Smooth muscle cell (in vitro differentiated cells): ENCODE results near the gene NIN. TPM values are rescaled to one million over a fixed set of nuclear protein-coding genes. Genes with fewer than 3 reads are reported as not detected.

Source experiments
- DNase-seq: peaks from one replicate; lab custom pipeline; 2025; ENCODE audit not compliant: unreplicated experiment; lab: John Stamatoyannopoulos, UW
- H2AFZ ChIP-seq: fragments of 200-600 bp; sonication (generic); 2 replicates; pipeline ENCODE4 v1.6.0; 2016; ENCODE audit warnings: antibody characterized with exemption, low read depth, mild to moderate bottlenecking
- H3F3A ChIP-seq: fragments of 200-600 bp; sonication (generic); 2 replicates; pipeline ENCODE4 v1.6.0; 2017; ENCODE audit warnings: antibody characterized with exemption, low read depth
- H3K27ac ChIP-seq: fragments of 200-600 bp; sonication (generic); 2 replicates; pipeline ENCODE4 v1.5.1; 2016; ENCODE audit warnings: low read depth, mild to moderate bottlenecking
- H3K27me3 ChIP-seq: fragments of 200-600 bp; sonication (generic); 2 replicates; pipeline ENCODE4 v1.6.1; 2016; ENCODE audit warnings: low read depth, mild to moderate bottlenecking
- H3K36me3 ChIP-seq: fragments of 200-600 bp; sonication (generic); 2 replicates; pipeline ENCODE4 v1.5.1; 2016; ENCODE audit warnings: low read depth
- H3K4me1 ChIP-seq: fragments of 200-600 bp; sonication (generic); 2 replicates; pipeline ENCODE4 v1.5.1; 2016; ENCODE audit warnings: low read depth
- H3K4me2 ChIP-seq: fragments of 200-600 bp; sonication (generic); 2 replicates; pipeline ENCODE4 v1.6.0; 2016; ENCODE audit warnings: mild to moderate bottlenecking
- H3K4me3 ChIP-seq: fragments of 200-600 bp; sonication (generic); 2 replicates; pipeline ENCODE4 v1.5.1; 2016; ENCODE audit warnings: mild to moderate bottlenecking
- H3K79me2 ChIP-seq: fragments of 200-600 bp; sonication (generic); 2 replicates; pipeline ENCODE4 v1.6.0; 2016; ENCODE audit warnings: low read depth, mild to moderate bottlenecking
- H3K9ac ChIP-seq: fragments of 200-600 bp; sonication (generic); 2 replicates; pipeline ENCODE4 v1.6.0; 2016; ENCODE audit warnings: low read depth
- H3K9me3 ChIP-seq: fragments of 200-600 bp; sonication (generic); replicated peaks from 2 replicates; pipeline ENCODE4 v1.5.1; 2016; ENCODE audit warnings: low read depth
- H4K20me1 ChIP-seq: fragments of 200-600 bp; sonication (generic); 2 replicates; pipeline ENCODE4 v1.6.0; 2016; ENCODE audit warnings: low read depth
- WGBS: methylation state at CpG from one replicate; pipeline ENCODE4 v1.1.7; 2016; ENCODE audit warnings: low lambda C conversion rate; 5-methylcytosine and 5-hydroxymethylcytosine counted together
- polyA plus RNA-seq: library from polyadenylated mRNA; unstranded; fragments of >200 nt; fragmentation: Nextera tagmentation; extraction: Ambion mirVana; gene quantifications from 2 replicates; pipeline ENCODE4 v1.2.1, GENCODE V29; 2016
- total RNA-seq: library from RNA; depleted of rRNA; stranded (reverse); fragments of >200 nt; gene quantifications from 2 replicates; pipeline ENCODE4 v1.2.3, GENCODE V29; 2014
- TF ChIP-seq, protein P1 (sequence below): fragments of 200-600 bp; sonication (generic); IDR thresholded peaks from 2 replicates; pipeline ENCODE4 v1.5.1; 2017; ENCODE audit warnings: borderline replicate concordance, mild to moderate bottlenecking, antibody characterized with exemption; ENCODE audit not compliant: insufficient read depth, poor library complexity, severe bottlenecking

Gene NIN
- total and polyA plus RNA-seq, 2 experiments from 2014 or later, result 7.5 to 14.9 TPM

DNA sequence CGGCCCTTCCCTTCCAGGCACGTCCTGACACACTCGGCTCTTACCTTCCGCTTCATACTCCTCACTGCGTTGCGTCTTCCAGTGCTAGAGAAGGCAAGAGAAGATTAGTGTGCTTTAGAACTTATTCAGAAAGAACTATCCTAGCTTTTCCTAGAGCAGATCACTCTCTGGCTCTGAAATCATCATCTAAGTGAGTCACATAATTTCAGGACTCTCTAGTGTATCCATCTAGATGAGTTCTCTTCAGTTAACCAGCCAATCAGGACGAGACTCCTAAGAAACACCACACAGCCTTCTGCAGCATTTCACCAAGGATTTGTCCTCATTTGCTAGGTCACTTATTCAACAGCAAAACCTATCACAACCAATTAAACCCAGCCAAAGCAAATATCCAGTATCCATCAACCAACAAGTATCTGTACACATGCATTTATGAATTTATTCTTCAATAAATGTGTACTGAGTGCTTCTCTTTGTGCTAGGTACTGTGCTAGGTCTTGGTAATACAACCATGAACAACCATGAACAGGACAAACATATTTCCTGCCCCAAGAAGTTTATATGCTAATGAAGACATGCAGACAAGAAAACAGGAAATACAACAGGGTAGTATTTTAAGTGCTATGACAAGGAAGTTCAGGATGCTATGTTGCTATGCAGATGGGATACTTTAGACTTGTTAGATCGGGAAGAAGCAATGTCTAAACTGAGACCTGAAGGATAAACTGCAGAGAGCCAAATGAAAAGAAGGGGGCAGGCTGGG, 52.1 kb downstream of the NIN start:
- Histone ChIP-seq H3F3A (no peaks in the 10 kb centered on the region), H2AFZ (no peak overlapping the region), H3K27ac (no peak overlapping the region), H3K79me2 (no peaks in the 10 kb centered on the region), H3K27me3 (no peaks in the 10 kb centered on the region), H4K20me1 (no peaks in the 10 kb centered on the region), H3K4me2 (no peak overlapping the region), H3K9ac (no peak overlapping the region), H3K4me3 (no peak overlapping the region), H3K4me1 (peaks cover 5% of the 10 kb centered on the region), H3K36me3 (no peaks in the 10 kb centered on the region), H3K9me3 (no peaks in the 10 kb centered on the region)
- DNase-seq, result no peak
- TF ChIP-seq, protein P1, sequence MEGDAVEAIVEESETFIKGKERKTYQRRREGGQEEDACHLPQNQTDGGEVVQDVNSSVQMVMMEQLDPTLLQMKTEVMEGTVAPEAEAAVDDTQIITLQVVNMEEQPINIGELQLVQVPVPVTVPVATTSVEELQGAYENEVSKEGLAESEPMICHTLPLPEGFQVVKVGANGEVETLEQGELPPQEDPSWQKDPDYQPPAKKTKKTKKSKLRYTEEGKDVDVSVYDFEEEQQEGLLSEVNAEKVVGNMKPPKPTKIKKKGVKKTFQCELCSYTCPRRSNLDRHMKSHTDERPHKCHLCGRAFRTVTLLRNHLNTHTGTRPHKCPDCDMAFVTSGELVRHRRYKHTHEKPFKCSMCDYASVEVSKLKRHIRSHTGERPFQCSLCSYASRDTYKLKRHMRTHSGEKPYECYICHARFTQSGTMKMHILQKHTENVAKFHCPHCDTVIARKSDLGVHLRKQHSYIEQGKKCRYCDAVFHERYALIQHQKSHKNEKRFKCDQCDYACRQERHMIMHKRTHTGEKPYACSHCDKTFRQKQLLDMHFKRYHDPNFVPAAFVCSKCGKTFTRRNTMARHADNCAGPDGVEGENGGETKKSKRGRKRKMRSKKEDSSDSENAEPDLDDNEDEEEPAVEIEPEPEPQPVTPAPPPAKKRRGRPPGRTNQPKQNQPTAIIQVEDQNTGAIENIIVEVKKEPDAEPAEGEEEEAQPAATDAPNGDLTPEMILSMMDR, result no peak
- 74% methylated on average over 8 of the region's 8 CpGs for WGBS

DNA sequence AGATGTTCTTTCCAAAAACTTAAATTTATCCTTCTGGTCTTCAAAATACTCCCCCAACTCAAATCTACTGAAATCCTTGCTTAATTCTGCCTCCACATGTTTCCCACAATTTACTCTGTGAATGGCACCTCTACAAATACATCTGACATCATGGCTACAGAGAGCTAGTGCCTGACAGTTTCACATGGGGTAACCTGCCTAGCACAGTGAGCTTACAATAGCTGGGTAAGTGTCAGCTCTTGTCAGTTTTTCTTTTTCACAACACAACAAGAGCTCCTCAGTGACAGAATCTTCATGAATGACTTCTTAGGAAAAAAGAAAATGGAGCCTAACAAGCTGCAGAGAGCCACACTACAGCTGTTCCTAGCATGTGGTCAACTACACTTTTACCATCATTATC, 54.4 kb downstream of the NIN start:
- H3K4me1 ChIP-seq, result peaks cover 5% of the 10 kb centered on the region
- no peak overlapping the region for H3K4me3 ChIP-seq
- H3K79me2 ChIP-seq, result no peaks in the 10 kb centered on the region
- no peak for DNase-seq
- no peaks in the 10 kb centered on the region for H3K27me3 ChIP-seq
- no peak overlapping the region for H2AFZ ChIP-seq
- H3K36me3 ChIP-seq, result no peaks in the 10 kb centered on the region
- H3K9me3 ChIP-seq, result no peaks in the 10 kb centered on the region
- no peak overlapping the region for H3K27ac ChIP-seq
- no peak overlapping the region for H3K9ac ChIP-seq
- H3K4me2 ChIP-seq, result no peak overlapping the region
- H3F3A ChIP-seq, result no peaks in the 10 kb centered on the region
- TF ChIP-seq, protein P1, result no peak
- H4K20me1 ChIP-seq, result no peaks in the 10 kb centered on the region

DNA sequence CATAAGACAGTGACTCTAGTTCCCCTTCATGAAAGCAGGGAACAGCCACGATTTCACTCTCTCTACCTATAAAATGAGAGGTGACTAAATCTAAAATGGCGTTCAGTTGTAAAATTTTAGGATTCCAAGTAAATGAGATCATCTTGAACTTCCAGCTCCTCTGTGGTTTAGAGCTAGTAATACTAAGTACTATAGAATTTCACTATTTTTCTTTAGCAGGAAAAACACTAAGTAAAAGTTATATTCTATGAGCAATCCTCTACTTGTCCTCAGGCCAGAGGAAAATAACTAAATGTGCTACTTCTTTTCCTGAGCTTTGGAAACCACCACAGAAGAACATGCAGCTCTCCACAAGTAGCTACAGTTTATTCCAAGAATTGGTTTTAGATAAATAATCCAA, 55.6 kb downstream of the NIN start:
- no peak overlapping the region for H2AFZ ChIP-seq
- H3K4me1 ChIP-seq, result peaks cover 5% of the 10 kb centered on the region
- no peaks in the 10 kb centered on the region for H3K79me2 ChIP-seq
- no peaks in the 10 kb centered on the region for H3K27me3 ChIP-seq
- no peak overlapping the region for H3K4me3 ChIP-seq
- H3K36me3 ChIP-seq, result no peaks in the 10 kb centered on the region
- TF ChIP-seq, protein P1, result no peak
- peak overlapping the region; percentile 76 for H3K27ac ChIP-seq
- no peak for DNase-seq
- H3K4me2 ChIP-seq, result peak overlapping the region; percentile 61
- H3K9ac ChIP-seq, result peak overlapping the region; percentile 12
- H3K9me3 ChIP-seq, result no peaks in the 10 kb centered on the region
- 7% methylated on average over 2 of the region's 2 CpGs for WGBS
- H3F3A ChIP-seq, result no peaks in the 10 kb centered on the region
- no peaks in the 10 kb centered on the region for H4K20me1 ChIP-seq

DNA sequence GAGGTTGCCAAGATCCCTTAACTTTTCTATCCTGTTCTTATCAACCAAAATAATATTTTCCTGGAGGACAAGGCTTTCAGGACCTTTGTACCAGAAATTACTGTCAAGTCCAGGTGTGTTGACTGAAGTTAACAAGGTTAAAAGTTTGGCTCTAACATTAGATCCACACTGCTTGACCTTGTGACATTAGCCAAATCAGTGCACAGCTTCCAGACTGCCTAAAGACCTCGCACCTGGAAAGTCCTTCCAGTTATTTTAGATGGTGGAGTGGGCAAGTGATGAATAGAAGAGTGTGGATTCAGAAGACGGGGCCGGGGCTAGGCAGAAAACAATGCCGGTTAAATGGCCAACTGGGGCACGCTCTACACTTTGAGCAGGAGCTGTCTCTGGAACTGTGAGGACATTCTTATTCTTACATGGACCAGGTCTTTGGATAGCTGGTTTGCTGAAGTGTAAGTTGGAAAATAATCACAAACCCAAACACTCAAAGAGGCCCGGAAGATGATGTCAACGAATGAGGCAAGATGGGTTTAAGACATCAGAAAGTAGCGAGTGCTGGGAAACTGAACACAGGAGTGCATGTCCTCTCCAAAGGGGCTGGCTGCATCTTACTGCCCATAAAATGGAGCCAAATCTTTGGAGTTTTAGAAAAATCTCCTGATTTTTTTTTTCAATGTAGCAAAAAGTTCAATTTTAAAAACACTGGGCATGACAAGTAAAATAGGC, 56.3 kb downstream of the NIN start:
- DNase-seq, result no peak
- Histone ChIP-seq H3K4me3 (no peak overlapping the region), H3K4me2 (peak overlapping the region; percentile 10), H3K9me3 (no peaks in the 10 kb centered on the region), H3K36me3 (no peaks in the 10 kb centered on the region), H3K79me2 (no peaks in the 10 kb centered on the region), H3K9ac (peak overlapping the region; percentile 12), H3F3A (no peaks in the 10 kb centered on the region), H3K4me1 (peaks cover 5% of the 10 kb centered on the region), H2AFZ (no peak overlapping the region), H4K20me1 (no peaks in the 10 kb centered on the region), H3K27me3 (no peaks in the 10 kb centered on the region), H3K27ac (peak overlapping the region; percentile 76)
- TF ChIP-seq, protein P1, result no peak
- 88% methylated on average over 8 of the region's 8 CpGs for WGBS
